ENCODE measurements around the gene DMRT3.
A peak's percentile ranks its signal among the peaks of the same experiment; 100 is the strongest.

Gene DMRT3

GRCh38 chr9:1005043-1005667, 28.7 kb downstream of the DMRT3 start:
- peak; percentile 70 to 81 (median 70) for DNase-seq

DNA sequence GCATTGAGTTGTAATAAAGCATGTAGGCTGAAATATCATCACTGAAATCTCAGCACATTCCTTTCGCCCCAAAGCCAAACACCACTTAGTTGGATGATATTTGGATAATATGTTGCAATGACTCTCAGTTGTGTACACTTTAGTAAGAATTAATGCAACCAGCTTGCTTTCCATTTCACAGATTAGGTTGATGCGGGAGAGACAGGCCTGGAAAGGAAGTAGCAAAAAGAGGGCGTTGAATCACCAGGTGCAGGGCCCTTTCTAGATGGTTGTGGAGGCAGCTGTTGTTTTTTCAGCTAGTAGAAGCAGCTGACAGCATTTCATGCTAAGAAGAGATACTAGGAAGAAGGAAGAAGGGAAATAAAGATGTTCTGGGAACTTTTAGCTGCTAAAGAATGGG, 30.9 kb downstream of the DMRT3 start:
- no peak for DNase-seq

GRCh38 chr9:1008216-1008615, 31.8 kb downstream of the DMRT3 start:
- DNase-seq: peak; percentile 33 to 72 (median 68)

- DNase-seq: peak; percentile 85 to 92 (median 89)
Measured at GRCh38 chr9:1009101-1009707, 32.7 kb downstream of the DMRT3 start.

DNA sequence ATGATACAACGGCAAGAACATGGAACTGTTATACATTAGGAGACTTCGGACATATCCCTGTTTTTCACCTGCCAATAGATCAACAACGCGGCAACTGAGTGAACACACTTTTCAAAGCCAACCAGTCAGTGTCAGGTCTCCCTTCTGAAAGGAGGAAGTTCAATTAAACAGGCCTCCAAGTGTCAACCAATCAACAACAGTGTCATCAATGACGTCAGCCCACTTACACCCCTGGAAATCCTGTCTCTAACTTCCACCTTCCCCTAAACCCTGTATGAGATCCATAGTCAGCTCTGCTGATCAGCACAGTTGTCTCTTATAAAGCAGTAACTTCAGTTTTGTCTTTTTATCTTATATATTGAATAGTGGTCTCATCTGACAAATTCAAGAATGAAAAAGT, 36.6 kb downstream of the DMRT3 start:
- DNase-seq: peak; percentile 53 to 63 (median 58)

DNA sequence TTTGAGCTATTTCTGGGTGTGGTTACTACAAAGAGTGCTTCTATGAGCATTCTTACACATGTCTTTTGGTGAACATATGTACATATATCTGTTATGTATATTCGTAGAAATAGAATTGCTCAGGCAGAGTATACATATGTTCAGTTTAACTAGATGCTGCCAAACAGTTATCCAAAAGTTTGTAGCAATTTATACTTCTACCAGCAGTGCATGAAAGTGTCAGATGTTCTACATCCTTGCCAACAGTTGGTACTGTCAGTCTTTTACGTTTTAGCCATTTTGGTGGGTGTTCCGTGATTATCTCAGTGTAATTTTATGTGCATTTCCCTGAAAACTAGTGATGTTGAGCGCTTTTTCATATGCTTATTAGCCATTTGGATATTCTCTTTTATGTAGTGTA, 37.8 kb downstream of the DMRT3 start:
- no peak for DNase-seq

GRCh38 chr9:1014640-1015039, 38.2 kb downstream of the DMRT3 start:
- no peak for DNase-seq

GRCh38 chr9:1018121-1018520, 41.7 kb downstream of the DMRT3 start:
- DNase-seq: peak in 2 of 3 donors; percentile 30 to 50

GRCh38 chr9:1024112-1024511, 47.7 kb downstream of the DMRT3 start:
- no peak for DNase-seq

DNA sequence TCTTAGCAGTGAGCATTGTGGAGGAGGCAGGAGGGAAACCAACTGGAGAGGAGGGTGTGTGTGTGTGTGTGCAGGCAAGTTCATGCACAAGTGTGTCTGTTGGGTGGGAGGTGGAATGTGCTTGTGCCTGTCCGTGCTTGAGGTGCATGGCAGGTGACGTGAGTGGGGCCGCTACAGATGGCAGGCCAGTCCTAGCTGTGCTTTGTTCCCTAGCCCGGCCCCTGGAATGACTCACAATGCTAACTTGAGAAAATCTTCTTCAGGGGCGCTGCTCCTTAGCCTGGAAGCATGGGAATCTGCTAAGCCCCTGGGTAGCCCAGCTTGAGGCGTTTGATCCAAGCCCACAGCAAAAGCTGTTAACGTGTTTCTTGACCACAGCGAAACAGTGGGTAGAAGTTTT, 48.7 kb downstream of the DMRT3 start:
- DNase-seq: no peak

GRCh38 chr9:1026219-1026618, 49.8 kb downstream of the DMRT3 start:
- no peak for DNase-seq

DNA sequence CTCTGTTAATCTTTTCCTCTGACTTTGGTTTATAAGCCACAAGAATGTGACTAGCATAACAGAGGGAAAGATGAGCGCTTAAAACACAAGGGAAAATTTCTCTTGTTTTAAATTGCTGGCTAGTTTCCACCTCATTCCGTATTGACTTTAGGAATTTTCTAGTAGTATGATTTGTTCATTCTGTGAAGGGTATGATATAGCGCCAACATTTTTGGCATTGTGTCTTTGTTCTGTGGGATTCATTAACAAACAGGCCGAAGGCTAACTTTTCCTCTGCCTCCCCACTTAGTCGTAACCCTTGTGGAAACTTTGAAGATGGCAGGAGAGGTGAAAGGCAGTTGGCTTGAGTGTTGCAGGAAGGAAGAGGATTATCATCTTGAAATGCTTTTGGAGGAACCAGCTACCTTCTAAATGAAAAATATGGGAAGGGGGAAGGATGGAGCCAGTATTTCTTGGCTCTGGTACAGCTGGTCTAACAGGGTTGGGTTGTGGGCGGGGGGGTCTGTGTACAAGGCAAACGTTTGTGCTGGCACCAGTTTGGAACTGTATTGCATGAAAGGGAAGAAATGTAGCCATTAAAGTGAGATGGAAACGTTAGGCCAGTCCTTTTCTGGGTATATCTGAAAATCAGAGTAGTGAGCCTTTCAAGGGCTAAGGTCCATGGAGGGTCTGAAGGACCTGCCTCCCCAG, 52.2 kb downstream of the DMRT3 start:
- no peak for DNase-seq

- no peak for DNase-seq
Measured at GRCh38 chr9:1031951-1032601, 55.6 kb downstream of the DMRT3 start.

DNA sequence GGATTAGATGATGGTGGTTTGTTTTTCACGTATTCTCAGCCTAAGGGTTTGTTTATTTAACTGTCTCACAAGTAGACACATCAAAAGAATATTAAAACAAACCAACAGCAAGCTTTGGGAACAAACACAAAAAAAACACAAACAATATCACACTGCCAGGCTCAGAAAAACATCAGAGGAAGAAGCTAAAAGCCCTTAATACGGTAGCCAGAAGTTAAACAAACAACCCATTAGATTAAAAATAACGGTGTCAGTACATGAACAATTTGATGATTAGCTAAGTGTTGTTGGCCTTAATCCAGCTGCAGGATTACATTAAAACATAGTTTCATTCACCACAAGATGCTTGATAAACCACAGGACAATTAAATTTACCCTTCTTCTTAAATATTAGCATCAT, 57.8 kb downstream of the DMRT3 start:
- no peak for DNase-seq

- no peak for DNase-seq
Measured at GRCh38 chr9:1039589-1039988, 63.1 kb downstream of the DMRT3 start.

Measured in suppressor macrophage treated with lipopolysaccharide for 1 hour (primary cell).